ENCODE measurements around the gene NUFIP1. TPM values are rescaled to one million over a fixed set of nuclear protein-coding genes. Genes with fewer than 3 reads are reported as not detected.
A peak's percentile ranks its signal among the peaks of the same experiment; 100 is the strongest.
"Not testable (repeated sequence)": the region's sequence is repeated elsewhere in the genome, so short reads cannot be mapped to it uniquely, and the experiment has no call there.

The NUFIP1 gene
- polyA plus RNA-seq, 5 donors = 10.0 to 12.0 (median 11.5) TPM

DNA sequence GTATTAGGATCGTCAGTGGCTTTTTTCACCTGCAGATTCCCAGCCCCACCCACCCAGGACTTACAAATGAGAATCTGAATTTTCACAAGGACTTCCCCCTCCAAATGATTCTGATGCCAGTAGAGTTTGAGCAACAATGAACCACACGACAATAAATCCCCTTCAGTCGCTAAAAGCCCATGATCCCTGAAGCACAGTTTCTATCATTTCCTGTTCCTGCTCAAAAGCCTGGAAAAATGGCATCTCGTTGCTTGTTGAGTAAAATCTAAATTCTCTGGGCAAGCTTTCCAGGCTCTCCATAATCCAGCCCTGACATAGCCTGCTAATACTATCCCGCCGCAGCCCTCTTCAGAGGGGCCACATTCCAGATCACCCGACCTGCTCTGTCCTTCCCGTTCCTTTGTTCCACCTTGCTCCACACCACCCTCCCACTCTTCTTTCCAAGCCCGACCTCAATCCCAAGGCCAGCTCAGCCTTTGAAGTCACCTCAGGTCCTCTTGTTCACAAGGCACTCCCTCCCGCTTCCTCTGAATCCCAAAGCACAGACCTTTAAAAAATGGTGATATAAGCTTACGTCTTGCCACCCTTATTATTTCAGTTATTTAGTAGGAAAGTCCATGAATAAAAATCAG is 67.9 kb downstream of the NUFIP1 start:
- DNase-seq = no peak

DNA sequence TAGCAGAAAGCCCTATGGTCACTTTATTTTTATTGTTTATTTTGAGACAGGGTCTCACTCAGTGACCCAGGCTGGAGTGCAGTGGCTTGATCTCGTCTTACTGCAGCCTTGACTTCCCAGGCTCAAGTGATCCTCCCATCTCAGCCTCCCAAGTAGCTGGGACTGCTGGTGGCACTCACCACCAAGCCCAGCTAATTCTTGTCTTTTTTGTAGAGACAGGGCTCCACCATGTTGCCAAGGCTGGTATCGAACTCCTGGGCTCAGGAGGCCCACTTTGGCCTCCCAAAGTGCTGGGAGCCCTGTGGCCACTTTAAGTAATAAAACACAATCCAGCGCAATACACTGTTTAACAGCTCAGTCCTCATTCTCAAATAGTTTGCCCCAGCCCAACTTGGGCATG is 69.3 kb downstream of the NUFIP1 start:
- no peak for DNase-seq

DNA sequence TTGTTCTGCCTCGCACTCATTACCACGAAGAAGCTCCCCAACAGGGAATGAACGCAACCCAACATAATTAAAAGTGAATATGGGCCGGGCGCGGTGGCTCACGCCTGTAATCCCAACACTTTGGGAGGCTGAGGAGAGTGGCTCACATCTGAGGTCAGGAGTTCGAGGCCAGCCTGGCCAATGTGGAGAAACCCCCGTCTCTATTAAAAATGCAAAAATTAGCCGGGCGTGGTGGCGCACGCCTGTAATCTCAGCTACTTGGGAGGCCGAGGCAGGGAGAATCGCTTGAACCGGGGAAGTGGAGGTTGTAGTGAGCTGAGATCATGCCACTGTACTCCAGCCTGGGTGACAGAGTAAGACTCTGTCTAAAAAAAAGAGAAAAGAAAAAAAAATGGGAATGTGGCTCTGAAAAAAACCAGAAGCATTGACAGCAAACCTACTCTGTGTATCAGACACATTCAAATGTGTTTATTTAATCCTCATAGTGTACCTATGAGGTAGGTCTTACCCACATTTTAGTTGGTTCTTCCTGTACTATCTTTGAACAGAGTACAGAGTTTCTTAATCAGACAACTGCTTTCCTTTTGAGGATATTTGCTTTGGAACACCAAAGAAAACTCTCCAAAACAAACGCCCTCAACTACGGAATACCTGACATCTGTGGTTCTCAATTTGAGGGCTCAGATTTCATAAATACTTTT is 70.0 kb downstream of the NUFIP1 start:
- DNase-seq = no peak

- DNase-seq = peak; percentile 92 to 94
Measured at GRCh38 chr13:44918326-44919103, 70.8 kb downstream of the NUFIP1 start.

DNA sequence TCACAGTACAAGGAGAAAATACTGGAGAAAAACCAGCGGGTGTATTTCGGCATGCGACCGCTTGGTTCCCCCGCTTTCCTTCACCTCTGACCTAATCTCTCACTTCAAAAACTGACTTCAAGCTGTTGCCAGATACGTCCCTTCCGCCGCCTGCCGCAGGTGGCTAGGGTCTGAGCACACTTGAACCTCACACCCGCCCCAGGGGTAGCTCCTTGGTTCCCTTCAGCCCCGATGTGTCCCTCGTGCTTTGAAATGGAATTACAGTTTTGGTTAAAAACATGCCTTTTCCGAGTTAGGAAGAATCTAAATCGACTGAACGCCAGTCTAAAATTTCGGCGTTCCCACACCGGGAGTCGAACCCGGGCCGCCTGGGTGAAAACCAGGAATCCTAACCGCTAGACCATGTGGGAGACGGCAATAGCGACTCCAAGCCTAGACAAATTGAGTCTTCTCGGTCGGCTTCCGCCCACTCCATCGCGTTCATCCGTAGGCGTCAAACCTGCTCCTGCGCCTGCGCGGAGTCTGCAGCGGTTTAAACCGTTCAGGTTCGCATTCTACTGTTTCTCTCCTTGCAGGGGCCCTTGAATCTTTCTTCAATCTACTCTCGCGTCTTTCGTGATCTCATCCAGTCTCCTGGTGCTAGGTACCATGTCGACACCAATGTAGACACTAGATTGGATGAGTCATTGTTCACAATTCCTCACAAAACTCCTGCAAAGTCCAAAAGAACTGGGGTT is 71.5 kb downstream of the NUFIP1 start:
- DNase-seq = peak; percentile 98 to 99

- DNase-seq = no peak
Measured at GRCh38 chr13:44912278-44913016, 76.8 kb downstream of the NUFIP1 start.

GRCh38 chr13:44908712-44909111 is 80.6 kb downstream of the NUFIP1 start:
- no peak for DNase-seq

GRCh38 chr13:44908266-44908665 is 81.0 kb downstream of the NUFIP1 start:
- DNase-seq = no peak

DNA sequence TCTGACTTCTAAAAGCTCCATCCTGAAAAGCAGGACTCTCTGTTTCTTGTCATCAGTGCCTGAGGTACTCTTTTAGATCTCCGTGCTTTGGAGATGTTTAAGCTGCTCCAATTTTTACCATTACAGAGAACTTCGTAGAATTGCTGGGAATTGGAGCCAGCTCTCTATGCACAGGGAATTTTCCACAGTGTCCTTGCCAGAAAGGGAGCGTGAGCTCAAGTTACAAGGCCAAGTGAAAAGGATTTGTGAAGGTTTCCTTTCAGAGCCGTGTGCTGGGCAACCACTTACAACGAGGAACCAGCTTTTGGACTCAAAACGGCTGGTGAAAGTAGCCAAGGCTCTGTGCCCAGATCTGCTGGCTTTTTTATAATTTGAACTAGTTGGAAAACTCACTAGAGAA is 82.6 kb downstream of the NUFIP1 start:
- peak; percentile 77 to 82 for DNase-seq

GRCh38 chr13:44906230-44906629 is 83.0 kb downstream of the NUFIP1 start:
- no peak for DNase-seq

- no peak for DNase-seq
Measured at GRCh38 chr13:44905556-44905955, 83.7 kb downstream of the NUFIP1 start.

GRCh38 chr13:44904967-44905366 is 84.3 kb downstream of the NUFIP1 start:
- DNase-seq = peak; percentile 72 to 79

- peak; percentile 58 to 73 for DNase-seq
Measured at GRCh38 chr13:44903574-44903985, 85.7 kb downstream of the NUFIP1 start.

DNA sequence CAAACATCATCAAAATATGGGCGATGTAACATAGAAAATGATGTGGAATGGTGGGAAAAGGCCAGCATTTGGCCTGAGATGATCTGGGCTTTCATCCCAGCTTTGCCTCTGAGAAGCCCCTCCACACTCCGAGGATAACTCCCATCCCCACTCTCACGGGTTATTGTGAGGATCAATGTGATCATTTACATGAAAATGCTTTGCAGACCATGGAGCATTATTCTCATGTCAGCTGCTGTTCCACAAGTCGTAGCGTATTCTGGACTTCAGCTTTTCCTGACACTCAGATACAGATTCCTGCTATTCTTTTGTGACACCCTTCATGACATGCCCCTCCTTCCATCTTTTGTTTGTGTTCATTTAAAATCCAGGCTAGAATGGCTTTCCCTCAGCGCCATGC is 86.5 kb downstream of the NUFIP1 start:
- DNase-seq = no peak

DNA sequence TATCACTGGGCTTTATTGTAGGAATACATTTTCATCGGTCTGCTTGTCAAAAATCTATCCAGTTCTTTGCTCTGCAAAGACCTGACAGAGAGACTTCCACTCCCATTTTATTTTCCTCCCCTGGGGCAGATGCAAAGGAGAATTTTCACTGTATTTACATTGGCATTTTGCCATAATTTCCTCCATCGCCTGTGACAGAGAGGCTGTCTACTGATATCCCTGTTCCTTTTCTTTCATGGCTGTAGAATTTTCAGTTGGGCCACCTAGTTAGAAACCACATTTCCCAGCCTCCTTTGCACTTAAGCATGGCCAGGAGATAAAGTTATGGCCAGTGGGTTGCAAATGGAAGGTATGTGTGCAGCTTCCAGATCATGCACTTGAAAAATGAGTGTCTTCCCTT is 89.3 kb downstream of the NUFIP1 start:
- DNase-seq = no peak

DNA sequence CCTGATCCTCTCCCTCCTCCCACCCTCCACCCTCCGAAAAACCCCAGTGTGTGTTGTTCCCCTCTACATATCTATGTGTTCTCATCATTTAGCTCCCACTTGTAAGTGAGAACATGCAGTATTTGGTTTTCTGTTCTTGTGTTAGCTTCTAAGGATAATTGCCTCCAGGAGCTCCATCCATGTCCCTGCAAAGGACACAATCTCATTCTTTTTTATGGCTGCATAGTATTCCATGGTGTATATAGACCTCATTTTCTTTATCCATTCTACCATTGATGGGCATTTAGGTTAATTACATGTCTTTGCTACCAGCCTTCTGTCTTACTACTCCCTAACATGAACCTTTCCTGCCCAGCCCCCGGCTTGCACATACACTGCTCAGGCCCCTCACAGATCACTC is 91.0 kb downstream of the NUFIP1 start:
- DNase-seq = not testable (repeated sequence)

DNA sequence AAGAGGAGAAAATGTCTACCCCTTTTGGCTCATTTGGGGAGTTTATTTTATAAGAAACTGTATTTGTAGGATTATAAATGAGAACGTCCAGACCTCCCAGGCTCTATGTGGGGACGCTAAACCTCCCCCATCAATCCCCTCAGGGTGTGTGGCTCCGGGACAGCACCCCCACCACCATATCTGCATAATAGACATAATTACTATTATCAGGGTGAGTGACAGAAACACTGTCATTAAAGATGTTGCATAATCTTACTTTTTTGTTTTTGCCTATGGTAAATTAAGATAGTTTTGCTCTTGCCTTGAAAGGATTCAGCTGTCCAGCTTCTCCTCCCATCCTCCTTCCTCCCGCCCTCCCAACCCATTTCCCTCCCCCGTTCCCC is 93.3 kb downstream of the NUFIP1 start:
- peak in 1 of 2 donors; percentile 38 for DNase-seq

- DNase-seq = no peak
Measured at GRCh38 chr13:44895264-44895952, 93.9 kb downstream of the NUFIP1 start.

DNA sequence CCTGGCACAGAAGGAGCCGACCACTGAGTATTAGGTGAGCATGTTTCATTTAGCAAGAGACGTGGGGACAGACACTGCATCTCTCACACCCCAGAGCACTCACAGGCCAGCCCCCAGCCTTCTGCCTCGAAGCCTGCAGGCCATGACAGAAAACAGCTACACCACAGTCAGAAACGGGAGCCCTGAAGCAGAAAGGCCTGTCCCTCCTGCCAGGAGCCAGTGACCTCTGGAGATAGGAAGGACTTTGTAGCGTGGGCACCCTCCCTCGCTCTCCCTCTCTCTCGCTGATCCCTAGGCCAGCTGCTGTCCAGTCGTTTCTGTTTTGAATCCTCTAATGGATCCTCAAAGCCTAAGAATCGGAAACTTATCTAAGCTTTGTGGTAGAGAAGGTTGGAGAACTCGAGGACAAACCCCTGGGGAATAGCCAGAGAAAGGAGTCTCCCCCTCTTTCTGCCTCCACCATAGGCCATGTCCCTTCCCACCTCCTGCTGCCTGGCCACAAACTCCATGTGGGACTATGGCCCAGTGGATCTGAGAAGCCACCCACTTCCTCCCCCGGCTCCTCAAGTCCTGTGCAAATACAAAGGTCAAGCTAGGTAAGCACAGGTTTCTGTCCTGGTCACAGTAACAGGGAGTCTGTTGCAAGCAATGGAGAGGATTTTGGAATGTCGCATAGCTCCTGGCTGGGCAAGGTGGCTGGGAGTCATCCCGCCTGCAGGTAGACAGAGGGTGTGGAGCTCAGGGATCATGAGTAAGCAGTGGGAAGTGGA is 95.1 kb downstream of the NUFIP1 start:
- DNase-seq = no peak
